Measurements from ENCODE around the gene EOLA1.

DNA sequence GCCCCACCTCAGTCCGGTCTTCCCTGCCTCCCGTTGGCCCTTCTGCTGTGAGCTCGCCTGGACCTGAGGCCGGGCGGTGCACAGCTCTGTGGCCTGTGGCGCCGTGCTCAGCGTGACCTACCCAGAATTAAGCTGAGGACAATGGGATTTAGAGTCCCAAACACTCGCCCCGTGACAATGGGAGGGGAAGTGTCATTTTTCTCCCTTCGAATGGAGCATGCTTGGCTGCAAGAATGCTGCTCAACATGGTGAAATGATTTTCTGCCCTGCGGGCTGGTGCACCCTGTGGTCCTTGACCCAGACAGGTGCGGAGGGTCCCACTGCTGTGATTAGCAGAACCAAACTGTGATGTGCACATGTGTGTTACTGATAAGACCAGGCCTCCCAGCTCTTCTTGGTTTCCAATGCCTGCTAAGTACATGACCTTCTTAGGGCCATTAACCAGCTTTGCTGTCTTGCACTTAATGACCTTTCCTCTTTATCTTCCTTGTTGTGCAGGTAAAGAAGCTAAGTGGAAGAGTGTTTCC, 772 bp downstream of the EOLA1 start:
- TF ChIP-seq CTCF (IDR thresholded peaks at IDR 0.05) (no peak), POLR2AphosphoS5 (IDR thresholded peaks at IDR 0.05) (no peak), EP300 (IDR thresholded peaks at IDR 0.05; ENCODE audit: low read depth) (no peak), POLR2A (IDR thresholded peaks at IDR 0.05) (no peak)

Data from transverse colon (tissue), 4 donors.